ENCODE measurements around the gene GPR84.
A peak's percentile ranks its signal among the peaks of the same experiment; 100 is the strongest.

Gene GPR84

GRCh38 chr12:54351341-54351740 is 12.9 kb downstream of the GPR84 start:
- peaks cover 24% of the 10 kb centered on the region for H3K4me1 ChIP-seq
- no peak overlapping the region for H3K4me3 ChIP-seq
- DNase-seq (ENCODE audit: low spot score in 2 of 2) = no peak
- no peaks in the 10 kb centered on the region for H3K9me3 ChIP-seq
- in situ Hi-C loops (cut with MboI; ENCODE audit: low sequenced_read_pairs) = loop anchor here (25.0 kb wide), 1 partner anchor 364 kb away; the partner anchor contains the start of gene HOXC10
- no peaks in the 10 kb centered on the region for H3K27me3 ChIP-seq (ENCODE audit: low read depth)
- H3K36me3 ChIP-seq (replicated peaks) = peaks cover 55% of the 10 kb centered on the region

- in situ Hi-C loops (cut with MboI; ENCODE audit: low sequenced_read_pairs) = loop anchor here (25.0 kb wide), 1 partner anchor 363 kb away; the partner anchor contains the start of gene HOXC10
- no peak for DNase-seq (ENCODE audit: low spot score in 2 of 2)
- peaks cover 24% of the 10 kb centered on the region for H3K4me1 ChIP-seq
- H3K4me3 ChIP-seq = no peak overlapping the region
- peaks cover 60% of the 10 kb centered on the region for H3K36me3 ChIP-seq (replicated peaks)
- H3K27me3 ChIP-seq (ENCODE audit: low read depth) = no peaks in the 10 kb centered on the region
- H3K9me3 ChIP-seq = no peaks in the 10 kb centered on the region
Observed at GRCh38 chr12:54350743-54351142, 13.5 kb downstream of the GPR84 start.

GRCh38 chr12:54349679-54350078 is 14.6 kb downstream of the GPR84 start:
- Histone ChIP-seq H3K27me3 (ENCODE audit: low read depth) (no peaks in the 10 kb centered on the region), H3K4me3 (no peak overlapping the region), H3K36me3 (replicated peaks) (peaks cover 69% of the 10 kb centered on the region), H3K4me1 (peaks cover 24% of the 10 kb centered on the region), H3K9me3 (no peaks in the 10 kb centered on the region)
- in situ Hi-C loops (cut with MboI; ENCODE audit: low sequenced_read_pairs) = loop anchor here (25.0 kb wide), 1 partner anchor 362 kb away; the partner anchor contains the start of gene HOXC10
- no peak for DNase-seq (ENCODE audit: low spot score in 2 of 2)

- Histone ChIP-seq H3K4me1 (peaks cover 24% of the 10 kb centered on the region), H3K27me3 (ENCODE audit: low read depth) (no peaks in the 10 kb centered on the region), H3K36me3 (replicated peaks) (peaks cover 76% of the 10 kb centered on the region), H3K9me3 (no peaks in the 10 kb centered on the region), H3K4me3 (no peak overlapping the region)
- in situ Hi-C loops (cut with MboI; ENCODE audit: low sequenced_read_pairs) = no loop called here
- no peak for DNase-seq (ENCODE audit: low spot score in 2 of 2)
Observed at GRCh38 chr12:54349036-54349435, 15.2 kb downstream of the GPR84 start.

GRCh38 chr12:54341378-54342300 is 22.6 kb downstream of the GPR84 start:
- in situ Hi-C loops (cut with MboI; ENCODE audit: low sequenced_read_pairs) = no loop called here
- no peaks in the 10 kb centered on the region for H3K27me3 ChIP-seq (ENCODE audit: low read depth)
- H3K9me3 ChIP-seq = no peaks in the 10 kb centered on the region
- peaks cover 75% of the 10 kb centered on the region for H3K36me3 ChIP-seq (replicated peaks)
- H3K4me1 ChIP-seq = peaks cover 4% of the 10 kb centered on the region
- peak in 1 of 2 experiments; percentile 40 for DNase-seq (ENCODE audit: low spot score in 2 of 2)
- H3K4me3 ChIP-seq = no peak overlapping the region

- DNase-seq (ENCODE audit: low spot score in 2 of 2) = no peak
- in situ Hi-C loops (cut with MboI; ENCODE audit: low sequenced_read_pairs) = no loop called here
- Histone ChIP-seq H3K9me3 (no peaks in the 10 kb centered on the region), H3K27me3 (ENCODE audit: low read depth) (no peaks in the 10 kb centered on the region), H3K36me3 (replicated peaks) (peaks cover 67% of the 10 kb centered on the region), H3K4me1 (peaks cover 4% of the 10 kb centered on the region), H3K4me3 (no peak overlapping the region)
Observed at GRCh38 chr12:54340846-54341245, 23.4 kb downstream of the GPR84 start.

GRCh38 chr12:54338698-54339296 is 25.5 kb downstream of the GPR84 start:
- Histone ChIP-seq H3K9me3 (no peaks in the 10 kb centered on the region), H3K27me3 (ENCODE audit: low read depth) (no peaks in the 10 kb centered on the region), H3K4me1 (peaks cover 4% of the 10 kb centered on the region), H3K4me3 (no peak overlapping the region), H3K36me3 (replicated peaks) (peaks cover 48% of the 10 kb centered on the region)
- in situ Hi-C loops (cut with MboI; ENCODE audit: low sequenced_read_pairs) = no loop called here
- DNase-seq (ENCODE audit: low spot score in 2 of 2) = no peak

GRCh38 chr12:54337854-54338650 is 26.2 kb downstream of the GPR84 start:
- Histone ChIP-seq H3K36me3 (replicated peaks) (peaks cover 41% of the 10 kb centered on the region), H3K4me3 (no peak overlapping the region), H3K9me3 (no peaks in the 10 kb centered on the region), H3K27me3 (ENCODE audit: low read depth) (no peaks in the 10 kb centered on the region), H3K4me1 (peaks cover 4% of the 10 kb centered on the region)
- no peak for DNase-seq (ENCODE audit: low spot score in 2 of 2)
- in situ Hi-C loops (cut with MboI; ENCODE audit: low sequenced_read_pairs) = no loop called here

GRCh38 chr12:54337280-54337842 is 26.9 kb downstream of the GPR84 start:
- no peaks in the 10 kb centered on the region for H3K9me3 ChIP-seq
- peaks cover 4% of the 10 kb centered on the region for H3K4me1 ChIP-seq
- in situ Hi-C loops (cut with MboI; ENCODE audit: low sequenced_read_pairs) = no loop called here
- no peak for DNase-seq (ENCODE audit: low spot score in 2 of 2)
- no peak overlapping the region for H3K4me3 ChIP-seq
- no peaks in the 10 kb centered on the region for H3K27me3 ChIP-seq (ENCODE audit: low read depth)
- H3K36me3 ChIP-seq (replicated peaks) = peaks cover 36% of the 10 kb centered on the region

GRCh38 chr12:54333420-54334034 is 30.8 kb downstream of the GPR84 start:
- Histone ChIP-seq H3K9me3 (no peaks in the 10 kb centered on the region), H3K4me3 (no peak overlapping the region), H3K36me3 (replicated peaks) (peaks cover 18% of the 10 kb centered on the region), H3K4me1 (peaks cover 12% of the 10 kb centered on the region), H3K27me3 (ENCODE audit: low read depth) (no peaks in the 10 kb centered on the region)
- DNase-seq (ENCODE audit: low spot score in 2 of 2) = no peak
- in situ Hi-C loops (cut with MboI; ENCODE audit: low sequenced_read_pairs) = no loop called here

GRCh38 chr12:54331461-54331860 is 32.8 kb downstream of the GPR84 start:
- H3K4me3 ChIP-seq = no peak overlapping the region
- in situ Hi-C loops (cut with MboI; ENCODE audit: low sequenced_read_pairs) = no loop called here
- DNase-seq (ENCODE audit: low spot score in 2 of 2) = no peak
- no peaks in the 10 kb centered on the region for H3K9me3 ChIP-seq
- H3K27me3 ChIP-seq (ENCODE audit: low read depth) = no peaks in the 10 kb centered on the region
- H3K4me1 ChIP-seq = peaks cover 17% of the 10 kb centered on the region
- H3K36me3 ChIP-seq (replicated peaks) = peaks cover 15% of the 10 kb centered on the region

GRCh38 chr12:54330442-54330841 is 33.8 kb downstream of the GPR84 start:
- H3K9me3 ChIP-seq = no peaks in the 10 kb centered on the region
- no peak overlapping the region for H3K4me3 ChIP-seq
- no peak for DNase-seq (ENCODE audit: low spot score in 2 of 2)
- H3K27me3 ChIP-seq (ENCODE audit: low read depth) = no peaks in the 10 kb centered on the region
- H3K36me3 ChIP-seq (replicated peaks) = peaks cover 15% of the 10 kb centered on the region
- in situ Hi-C loops (cut with MboI; ENCODE audit: low sequenced_read_pairs) = no loop called here
- peaks cover 19% of the 10 kb centered on the region for H3K4me1 ChIP-seq

- H3K4me3 ChIP-seq = no peak overlapping the region
- H3K36me3 ChIP-seq (replicated peaks) = peaks cover 15% of the 10 kb centered on the region
- DNase-seq (ENCODE audit: low spot score in 2 of 2) = no peak
- H3K4me1 ChIP-seq = peaks cover 19% of the 10 kb centered on the region
- H3K27me3 ChIP-seq (ENCODE audit: low read depth) = no peaks in the 10 kb centered on the region
- in situ Hi-C loops (cut with MboI; ENCODE audit: low sequenced_read_pairs) = no loop called here
- H3K9me3 ChIP-seq = no peaks in the 10 kb centered on the region
Observed at GRCh38 chr12:54329759-54330158, 34.5 kb downstream of the GPR84 start.

Measured in HAP-1 (cell line).